Caco-2 (cell line): ENCODE data around the gene MVB12B. TPM values are rescaled to one million over a fixed set of nuclear protein-coding genes. Genes with fewer than 3 reads are reported as not detected.

ENCODE experiments used
- BruUV-seq: library from RNA; stranded (reverse); fragments of 400-500 nt; replicated peaks from 2 replicates; lab custom pipeline; 2021; lab: Mats Ljungman, UMichigan
- CTCF ChIA-PET: fragments of 300-600 bp; sonication (Branson Sonifier 250); formaldehyde crosslinking; loops from one replicate; lab custom pipeline; 2022; ENCODE audit warnings: antibody characterized with exemption; lab: Charles Lee
- POLR2A ChIA-PET: fragments of 300-600 bp; sonication (Branson Sonifier 250); formaldehyde crosslinking; loops from one replicate; lab custom pipeline; 2022; ENCODE audit warnings: antibody characterized with exemption; lab: Charles Lee
- DNase-seq, 2 experiments: peaks; one replicate each; pipeline versions ENCODE4 v3.0.0 to v3.0.0-alpha.2; 2020 to 2022
- H3K27me3 ChIP-seq: replicated peaks from 2 replicates; pipeline ENCODE4 v1.6.0; 2011; ENCODE audit warnings: low read length; ENCODE audit not compliant: control insufficient read depth, insufficient read depth
- H3K36me3 ChIP-seq: 2 replicates; pipeline ENCODE4 v1.5.1; 2011; ENCODE audit warnings: low read length; ENCODE audit not compliant: control insufficient read depth, insufficient read depth
- H3K4me1 ChIP-seq: fragments of 250-450 bp; sonication (Bioruptor Pico); 2 replicates; pipeline ENCODE4 v1.5.1; 2020; ENCODE audit warnings: mild to moderate bottlenecking
- H3K4me3 ChIP-seq: 2 replicates; pipeline ENCODE4 v1.5.1; 2011; ENCODE audit warnings: low read depth, mild to moderate bottlenecking, control low read depth, low read length
- H3K9me3 ChIP-seq: fragments of 250-450 bp; sonication (Bioruptor Pico); 2 replicates; pipeline ENCODE4 v1.5.1; 2020; ENCODE audit warnings: mild to moderate bottlenecking, moderate library complexity
- H3K27ac Mint-ChIP-seq: one replicate; pipeline ENCODE4 v1.8.0; 2022; ENCODE audit warnings: mixed read lengths; ENCODE audit not compliant: unreplicated experiment
- H3K27me3 Mint-ChIP-seq: one replicate; pipeline ENCODE4 v1.8.0; 2022; ENCODE audit warnings: mixed read lengths; ENCODE audit not compliant: insufficient read depth, unreplicated experiment
- H3K36me3 Mint-ChIP-seq: one replicate; pipeline ENCODE4 v1.8.0; 2022; ENCODE audit warnings: mild to moderate bottlenecking, mixed read lengths; ENCODE audit not compliant: insufficient read depth, unreplicated experiment
- H3K4me1 Mint-ChIP-seq: one replicate; pipeline ENCODE4 v1.8.0; 2022; ENCODE audit warnings: low read depth, mixed read lengths; ENCODE audit not compliant: unreplicated experiment
- H3K4me3 Mint-ChIP-seq: one replicate; pipeline ENCODE4 v1.8.0; 2022; ENCODE audit warnings: mild to moderate bottlenecking, moderate library complexity, mixed read lengths; ENCODE audit not compliant: unreplicated experiment
- H3K9me3 Mint-ChIP-seq: one replicate; pipeline ENCODE4 v1.8.0; 2022; ENCODE audit warnings: mixed read lengths; ENCODE audit not compliant: unreplicated experiment
- intact Hi-C: fragments of 100-400 bp; cut with micrococcal nuclease; formaldehyde crosslinking; loops from one replicate; pipeline ENCODE4 v1.10.0; 2022; ENCODE audit not compliant: unreplicated experiment
- total RNA-seq: library from RNA; stranded (reverse); gene quantifications from 2 replicates; pipeline ENCODE4 v1.2.3, GENCODE V29; 2022
- TF ChIP-seq, protein P1 (sequence below), 2 experiments: fragments of 200-600 bp in 1 of 2; IDR thresholded peaks; 1 replicate in 1 of 2; 2 replicates in 1 of 2; pipeline versions ENCODE4 v1.5.1 to v1.8.0; 2011 to 2022; ENCODE audit warnings: antibody characterized with exemption in 1 of 2, control low read depth in 1 of 2, inconsistent platforms in 1 of 2, low read depth in 1 of 2, low read length in 1 of 2, mild to moderate bottlenecking in 1 of 2, moderate library complexity in 1 of 2; ENCODE audit not compliant: insufficient read depth in 1 of 2, severe bottlenecking in 1 of 2, unreplicated experiment in 1 of 2

Gene MVB12B
- total RNA-seq, 1 experiment from 2014 or later = 24.4 TPM

DNA sequence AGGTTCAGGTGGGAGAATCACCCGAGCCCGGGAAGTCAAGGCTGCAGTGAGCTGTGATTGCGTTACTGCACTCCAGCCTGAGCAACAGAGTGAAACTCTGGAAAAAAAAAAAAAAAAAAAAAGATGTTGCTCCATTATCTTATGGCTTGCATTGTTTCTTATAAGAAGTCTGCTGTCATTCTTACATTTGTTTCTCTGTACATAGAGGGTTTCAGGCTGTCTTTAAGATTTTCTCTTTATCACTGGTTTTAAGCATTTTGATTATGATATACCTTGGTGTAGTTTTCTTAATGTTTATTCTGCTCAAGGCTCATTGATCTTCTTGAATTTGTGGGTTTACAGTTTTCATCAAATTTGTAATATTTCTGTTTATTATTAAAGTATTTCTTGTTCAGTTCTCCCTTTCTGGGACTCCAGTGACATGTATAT is 35.2 kb downstream of the MVB12B start:
- Mint-ChIP-seq H3K36me3 (no peaks in the 10 kb centered on the region), H3K4me3 (no peak overlapping the region), H3K4me1 (peaks cover 12% of the 10 kb centered on the region), H3K27me3 (no peaks in the 10 kb centered on the region), H3K27ac (no peak overlapping the region), H3K9me3 (peaks cover 42% of the 10 kb centered on the region)
- Histone ChIP-seq H3K9me3 (peaks cover 12% of the 10 kb centered on the region), H3K4me1 (peaks cover 8% of the 10 kb centered on the region; the same call in 1 of the 2 replicates), H3K4me3 (no peak overlapping the region), H3K27me3 (no peaks in the 10 kb centered on the region), H3K36me3 (no peaks in the 10 kb centered on the region; the same call in 1 of the 2 replicates)
- intact Hi-C loops = no loop called here
- DNase-seq = no peak
- ChIA-PET CTCF (no interaction called here), POLR2A (no interaction called here)
- TF ChIP-seq, protein P1, sequence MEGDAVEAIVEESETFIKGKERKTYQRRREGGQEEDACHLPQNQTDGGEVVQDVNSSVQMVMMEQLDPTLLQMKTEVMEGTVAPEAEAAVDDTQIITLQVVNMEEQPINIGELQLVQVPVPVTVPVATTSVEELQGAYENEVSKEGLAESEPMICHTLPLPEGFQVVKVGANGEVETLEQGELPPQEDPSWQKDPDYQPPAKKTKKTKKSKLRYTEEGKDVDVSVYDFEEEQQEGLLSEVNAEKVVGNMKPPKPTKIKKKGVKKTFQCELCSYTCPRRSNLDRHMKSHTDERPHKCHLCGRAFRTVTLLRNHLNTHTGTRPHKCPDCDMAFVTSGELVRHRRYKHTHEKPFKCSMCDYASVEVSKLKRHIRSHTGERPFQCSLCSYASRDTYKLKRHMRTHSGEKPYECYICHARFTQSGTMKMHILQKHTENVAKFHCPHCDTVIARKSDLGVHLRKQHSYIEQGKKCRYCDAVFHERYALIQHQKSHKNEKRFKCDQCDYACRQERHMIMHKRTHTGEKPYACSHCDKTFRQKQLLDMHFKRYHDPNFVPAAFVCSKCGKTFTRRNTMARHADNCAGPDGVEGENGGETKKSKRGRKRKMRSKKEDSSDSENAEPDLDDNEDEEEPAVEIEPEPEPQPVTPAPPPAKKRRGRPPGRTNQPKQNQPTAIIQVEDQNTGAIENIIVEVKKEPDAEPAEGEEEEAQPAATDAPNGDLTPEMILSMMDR (IDR thresholded peaks at IDR 0.05; ENCODE audit: insufficient read depth in 1 of 2, low read depth in 1 of 2, low read length in 1 of 2, severe bottlenecking in 1 of 2, unreplicated experiment in 1 of 2) = no peak
- no TSS peak for BruUV-seq

DNA sequence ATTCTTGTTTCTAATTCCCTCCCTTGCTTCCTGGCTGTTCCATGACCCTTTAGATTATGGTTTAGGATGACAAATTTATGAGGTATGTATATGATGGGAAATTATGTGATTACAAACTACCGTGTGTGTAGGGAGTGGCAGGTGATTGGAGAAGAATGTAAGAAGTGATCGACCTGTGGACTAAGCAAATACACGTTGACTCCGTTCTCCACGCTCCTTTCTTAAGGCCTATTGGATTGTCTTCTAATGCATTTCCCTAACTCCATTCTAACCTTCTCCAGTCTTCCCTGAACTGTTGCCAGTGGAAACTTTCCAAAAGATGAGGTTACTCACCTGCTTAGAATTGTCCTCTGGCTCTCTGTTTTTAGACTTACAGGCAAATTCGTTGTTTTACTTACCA is 36.6 kb downstream of the MVB12B start:
- peaks cover 22% of the 10 kb centered on the region for H3K4me1 Mint-ChIP-seq
- no TSS peak for BruUV-seq
- H3K27me3 ChIP-seq = no peaks in the 10 kb centered on the region
- H3K36me3 Mint-ChIP-seq = no peaks in the 10 kb centered on the region
- peaks cover 12% of the 10 kb centered on the region for H3K9me3 ChIP-seq
- no peak overlapping the region for H3K4me3 Mint-ChIP-seq
- no peak overlapping the region for H3K4me3 ChIP-seq
- ChIA-PET CTCF (no interaction called here), POLR2A (no interaction called here)
- intact Hi-C loops = no loop called here
- no peak for DNase-seq
- TF ChIP-seq, protein P1 (IDR thresholded peaks at IDR 0.05; ENCODE audit: insufficient read depth in 1 of 2, low read depth in 1 of 2, low read length in 1 of 2, severe bottlenecking in 1 of 2, unreplicated experiment in 1 of 2) = no peak
- H3K9me3 Mint-ChIP-seq = peaks cover 42% of the 10 kb centered on the region
- no peaks in the 10 kb centered on the region for H3K27me3 Mint-ChIP-seq
- no peak overlapping the region for H3K27ac Mint-ChIP-seq
- H3K4me1 ChIP-seq = peaks cover 17% of the 10 kb centered on the region
- no peaks in the 10 kb centered on the region; the same call in 1 of the 2 replicates for H3K36me3 ChIP-seq

DNA sequence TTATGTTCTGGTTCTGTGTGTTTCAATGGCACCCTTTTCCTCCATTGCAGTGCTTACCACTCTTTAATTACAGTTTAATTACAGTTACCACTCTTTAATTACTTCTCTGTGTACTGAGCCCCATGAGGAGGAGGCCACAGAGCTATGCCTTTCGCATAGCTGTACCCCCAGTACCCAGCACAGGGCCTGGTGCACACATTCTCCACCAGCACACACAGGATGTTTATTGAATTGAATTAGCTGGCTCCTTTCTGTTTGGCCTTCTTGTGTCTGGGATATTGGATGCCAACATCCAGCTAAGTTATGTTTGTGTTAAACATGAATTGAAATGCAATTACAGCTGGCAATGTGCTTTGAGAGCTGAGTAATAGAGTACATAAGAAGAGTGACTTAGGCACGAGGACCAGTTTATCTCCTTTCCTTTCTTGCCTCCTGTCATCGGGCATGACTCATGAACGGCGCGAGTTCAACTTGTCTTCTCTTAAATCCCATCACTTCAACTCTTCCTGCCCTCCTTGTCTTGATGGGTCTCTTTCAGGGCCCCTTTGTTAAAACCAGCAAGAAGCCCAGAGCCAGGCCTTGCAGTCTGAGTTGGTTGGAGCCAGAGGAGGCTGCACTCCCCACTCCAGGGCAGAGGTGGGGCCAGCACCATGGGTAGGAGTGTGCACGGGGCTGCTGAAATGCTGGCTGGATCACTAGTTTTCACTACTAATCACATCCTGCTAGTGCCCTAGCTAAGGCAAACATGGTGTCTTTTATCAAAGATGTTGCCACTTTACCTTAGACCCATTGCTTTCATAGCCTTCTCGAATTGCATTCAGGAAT is 37.4 kb downstream of the MVB12B start:
- CTCF ChIA-PET = no interaction called here
- Histone ChIP-seq H3K4me1 (peaks cover 17% of the 10 kb centered on the region), H3K9me3 (peaks cover 12% of the 10 kb centered on the region), H3K4me3 (no peak overlapping the region), H3K27me3 (no peaks in the 10 kb centered on the region), H3K36me3 (no peaks in the 10 kb centered on the region; the same call in 1 of the 2 replicates)
- BruUV-seq = no TSS peak
- intact Hi-C loops = no loop called here
- POLR2A ChIA-PET = no interaction called here
- no peak for DNase-seq
- Mint-ChIP-seq H3K27me3 (no peaks in the 10 kb centered on the region), H3K27ac (no peak overlapping the region), H3K4me1 (peaks cover 22% of the 10 kb centered on the region), H3K9me3 (peaks cover 42% of the 10 kb centered on the region), H3K36me3 (no peaks in the 10 kb centered on the region), H3K4me3 (no peak overlapping the region)
- TF ChIP-seq, protein P1 (IDR thresholded peaks at IDR 0.05; ENCODE audit: insufficient read depth in 1 of 2, low read depth in 1 of 2, low read length in 1 of 2, severe bottlenecking in 1 of 2, unreplicated experiment in 1 of 2) = no peak
